ENCODE data around the gene B9D1.

B9D1 gene

GRCh38 chr17:19372866-19373504, 10.5 kb upstream of the B9D1 start:
- peak; percentile 11 to 56 for DNase-seq

DNA sequence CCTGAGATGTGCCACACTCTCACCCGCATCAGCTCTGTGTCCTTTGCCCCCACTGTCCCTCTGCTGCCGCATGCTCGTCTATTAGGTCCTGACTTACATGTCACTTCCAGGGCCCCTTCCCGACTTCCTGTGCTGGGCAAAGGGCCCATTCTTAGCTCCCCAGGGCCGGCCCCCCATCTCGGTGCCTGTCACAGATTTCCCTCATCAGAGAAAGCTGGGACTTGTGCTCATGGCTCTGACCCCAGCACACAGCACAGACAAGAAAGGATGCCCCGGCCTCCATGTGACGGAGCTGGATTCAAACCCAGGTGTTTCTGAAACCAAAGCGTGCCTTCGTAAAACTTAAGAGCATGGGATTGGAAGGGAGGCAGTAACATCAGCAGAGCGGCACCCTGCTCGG, 9.9 kb upstream of the B9D1 start:
- DNase-seq, result no peak

DNA sequence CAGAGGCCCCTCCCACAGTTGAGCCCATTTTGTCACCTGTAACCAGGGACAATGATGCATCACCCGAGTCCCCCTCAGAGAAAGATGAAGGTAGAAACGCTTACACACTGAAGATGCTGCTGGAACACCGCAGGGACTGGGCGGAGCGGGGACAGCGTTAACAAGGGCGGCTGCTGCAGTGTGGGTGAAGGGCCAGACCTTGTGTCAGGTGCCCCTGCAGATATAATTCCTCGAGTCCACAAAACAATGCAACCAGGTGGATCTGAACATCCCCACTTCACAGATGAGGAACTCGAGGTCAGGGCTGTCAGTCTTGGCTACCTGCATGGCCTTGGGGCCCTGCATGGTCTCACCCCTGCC, 9.5 kb upstream of the B9D1 start:
- DNase-seq, result no peak

DNA sequence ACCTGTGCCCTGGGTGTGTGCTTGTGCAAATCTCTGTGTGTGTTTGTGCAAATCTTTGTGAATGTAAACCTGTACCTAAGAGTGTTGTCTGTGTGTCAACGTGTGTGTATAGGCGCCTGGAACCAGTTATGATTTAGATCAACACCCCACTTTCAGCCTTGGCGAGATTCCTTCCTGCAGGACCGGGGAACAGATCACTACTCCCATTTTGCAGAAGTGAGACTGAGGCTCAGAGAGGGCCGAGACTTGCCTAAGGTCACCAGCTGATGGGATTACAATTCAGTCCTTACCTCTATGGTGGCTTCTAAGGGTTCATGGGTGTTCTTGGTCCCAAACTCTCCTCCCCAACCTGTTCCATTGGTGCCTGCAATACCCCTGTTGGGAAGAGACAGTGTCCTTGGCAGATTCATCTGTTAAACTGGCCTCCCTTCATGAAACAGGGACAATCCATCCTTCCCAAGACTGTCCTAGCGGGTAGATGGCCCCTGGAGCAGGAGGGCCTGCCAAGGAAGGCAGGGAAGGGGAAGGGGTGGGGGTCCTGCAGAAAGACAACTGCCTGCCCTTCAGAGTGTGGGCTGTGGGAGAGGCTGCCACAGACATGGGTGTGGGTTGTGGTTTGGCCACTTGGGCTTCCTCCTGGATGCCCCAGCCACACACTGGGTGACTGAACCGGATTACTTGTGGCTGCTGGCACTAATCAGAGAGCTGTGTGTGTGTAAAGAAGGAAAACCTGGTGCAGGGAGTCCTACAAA, 8.9 kb upstream of the B9D1 start:
- DNase-seq, result peak; percentile 16 to 25

DNA sequence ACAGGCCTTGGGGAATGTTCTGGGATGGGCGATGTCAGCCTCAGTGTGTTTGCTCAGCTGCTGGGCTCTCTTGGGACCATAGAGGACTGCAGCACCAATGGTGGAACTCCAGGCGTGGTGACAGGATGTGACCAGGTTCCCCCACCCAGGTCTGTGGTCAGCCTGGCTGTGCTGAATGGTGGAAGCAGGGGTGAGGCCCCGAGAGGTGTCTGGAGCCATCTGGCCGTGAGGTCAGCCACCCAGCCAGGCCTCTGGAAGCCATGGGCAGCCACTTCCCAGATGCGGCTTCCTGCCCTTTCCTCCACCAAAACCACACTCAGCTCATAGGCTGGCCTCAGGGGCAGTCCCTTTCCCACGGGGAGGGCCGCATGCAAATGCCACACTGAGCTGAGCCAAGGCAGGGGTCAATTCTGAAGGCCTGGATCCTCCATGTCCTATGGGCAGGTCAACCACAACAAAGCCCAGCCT, 8.0 kb upstream of the B9D1 start:
- peak; percentile 28 to 36 for DNase-seq

- no peak for DNase-seq
These were observed 7.4 kb upstream of the B9D1 start for GRCh38 chr17:19369846-19370492.

DNA sequence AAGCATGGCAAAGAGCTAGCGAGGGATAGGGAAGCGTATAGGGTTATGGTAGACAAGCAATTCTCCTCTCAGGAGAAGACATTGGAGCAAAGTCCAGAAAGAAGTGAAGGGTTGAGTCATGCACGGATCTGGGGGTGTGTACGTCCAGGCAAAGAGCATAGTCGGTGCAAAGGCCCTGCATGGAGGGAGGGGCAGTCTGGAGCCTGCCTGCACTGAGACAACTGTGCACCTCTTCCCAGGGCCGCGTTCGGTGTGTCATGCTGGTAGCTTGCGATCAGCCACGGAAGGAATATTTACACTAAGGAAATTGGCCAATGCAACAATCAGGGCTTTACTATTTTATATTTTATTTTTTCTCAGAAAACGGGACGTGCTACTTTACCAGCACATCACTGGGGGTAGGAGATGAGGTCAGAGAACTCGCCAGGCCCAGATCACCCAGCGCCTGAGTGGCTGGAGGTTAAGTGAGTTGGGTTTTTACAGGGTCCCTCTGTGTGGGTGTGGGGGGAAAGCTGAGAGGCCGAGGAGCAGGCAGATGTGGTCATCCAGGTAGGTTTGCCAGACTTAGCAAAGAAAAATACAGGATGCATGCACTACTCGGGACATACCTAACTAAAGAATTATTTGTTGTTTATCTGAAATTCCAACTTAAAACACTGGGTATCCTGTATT, 6.7 kb upstream of the B9D1 start:
- no peak for DNase-seq

DNA sequence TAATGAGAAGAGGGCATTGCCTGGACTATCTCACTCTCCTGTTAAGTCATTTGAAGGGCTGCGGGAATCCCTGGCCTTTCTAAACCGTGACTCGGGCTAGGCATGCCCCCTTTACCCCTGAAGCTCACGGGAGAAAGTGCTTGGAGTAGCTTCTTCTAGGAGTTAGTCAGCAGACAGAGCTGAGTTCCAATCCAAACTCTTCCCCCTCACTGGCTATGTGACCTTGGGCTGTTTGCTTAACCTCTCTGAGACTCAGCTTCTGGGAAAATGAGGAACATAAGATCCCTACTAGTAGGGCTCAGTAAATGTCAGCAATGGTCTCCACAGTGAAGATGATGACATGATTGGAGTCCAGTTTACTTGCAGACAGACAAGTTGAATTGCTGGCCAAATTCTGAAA, 5.7 kb upstream of the B9D1 start:
- no peak for DNase-seq

DNA sequence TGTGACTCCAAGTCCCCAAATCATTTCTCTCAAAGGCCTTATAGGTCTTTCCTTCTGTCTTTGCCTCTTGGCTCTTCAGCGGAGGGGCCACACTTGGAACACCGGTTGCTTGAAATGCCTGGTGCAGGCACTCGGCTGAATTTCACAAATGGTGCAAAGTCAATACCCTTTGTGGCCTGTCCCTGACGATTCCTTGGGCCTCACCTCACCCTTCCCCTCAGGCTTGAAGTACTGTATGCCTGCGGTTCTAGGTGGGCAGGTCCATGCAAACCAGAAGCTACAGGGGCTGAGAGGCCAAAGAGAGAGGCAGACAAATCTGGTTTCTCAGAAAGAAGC, 4.1 kb upstream of the B9D1 start:
- DNase-seq, result no peak

DNA sequence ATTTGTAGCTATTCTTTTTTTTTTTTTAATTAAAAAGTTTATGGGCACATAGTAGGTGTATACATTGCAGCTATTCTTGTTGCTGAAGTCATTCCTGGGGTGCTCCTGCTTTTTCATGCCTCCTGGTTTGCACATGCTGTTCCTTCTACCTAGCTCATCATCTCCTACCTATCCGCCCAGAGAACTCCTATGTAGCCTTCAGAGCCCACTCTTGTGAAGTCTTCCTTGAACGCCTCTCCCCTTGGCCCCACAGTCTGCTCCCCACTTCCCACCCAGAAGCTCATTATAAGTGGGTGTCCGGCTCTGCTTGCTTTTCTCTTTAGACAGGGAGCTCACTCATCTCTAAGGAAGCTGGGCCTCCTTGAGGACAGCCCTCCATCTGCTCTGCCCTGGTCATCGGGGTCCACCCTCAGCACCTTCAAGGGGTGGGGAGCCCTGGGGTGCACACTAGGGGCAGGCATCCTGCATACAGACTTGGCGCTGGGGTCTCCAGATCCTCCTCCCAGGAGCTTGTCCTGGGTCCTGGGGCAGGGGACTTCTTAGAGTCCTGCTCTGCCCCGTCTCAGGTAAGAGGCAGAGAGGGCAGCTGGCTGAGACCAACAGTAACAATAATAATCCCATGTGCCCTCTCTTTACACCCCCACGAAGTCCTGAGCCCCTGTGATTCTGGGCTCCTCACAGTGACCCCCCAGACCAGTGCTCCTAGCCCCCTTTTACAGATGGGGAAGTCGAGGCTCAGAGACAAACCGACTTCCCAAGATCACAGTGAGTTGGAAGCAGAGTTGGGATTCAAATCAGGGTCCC, 3.5 kb upstream of the B9D1 start:
- DNase-seq, result no peak

- DNase-seq, result no peak
These were observed 2.9 kb upstream of the B9D1 start for GRCh38 chr17:19365499-19365817.

DNA sequence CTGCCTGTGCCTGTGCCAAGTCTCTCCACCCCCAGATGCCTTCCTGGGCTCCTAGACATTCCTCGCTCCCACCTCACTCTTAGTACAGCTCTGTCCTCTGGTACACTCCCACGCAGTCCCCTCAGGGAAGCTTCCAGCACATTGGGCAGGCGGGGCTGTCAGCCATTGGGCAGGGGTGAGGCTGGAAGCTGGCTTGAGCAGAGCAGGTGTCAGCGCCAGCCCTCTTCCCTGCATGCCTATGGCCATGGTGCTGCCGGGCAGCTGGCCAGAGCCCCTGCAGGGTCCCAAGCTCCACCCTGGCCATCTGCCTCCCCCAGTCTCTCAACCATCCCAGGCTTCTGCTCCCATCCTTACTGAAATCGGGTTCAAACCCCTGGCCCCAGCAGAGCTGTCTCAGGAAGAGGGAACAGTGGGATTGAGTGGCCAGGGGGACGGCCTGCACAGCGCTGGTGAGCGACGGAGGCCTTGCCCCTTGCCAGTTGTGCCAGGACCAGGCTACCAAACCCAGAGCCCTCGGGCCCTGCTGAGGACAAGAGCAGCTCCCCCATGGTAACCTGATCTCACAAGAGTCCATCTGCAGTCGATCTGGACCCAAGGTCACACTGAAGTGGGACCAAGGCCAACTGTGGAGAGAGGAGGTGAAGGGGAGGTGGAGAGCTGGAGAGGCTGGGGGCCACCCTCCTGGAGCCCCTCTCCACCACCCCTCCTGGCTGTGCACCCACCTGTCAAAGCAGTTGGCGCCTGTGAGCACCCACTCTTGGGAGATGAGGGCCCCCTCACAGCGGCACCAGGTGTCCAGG, 2.4 kb upstream of the B9D1 start:
- no peak for DNase-seq

DNA sequence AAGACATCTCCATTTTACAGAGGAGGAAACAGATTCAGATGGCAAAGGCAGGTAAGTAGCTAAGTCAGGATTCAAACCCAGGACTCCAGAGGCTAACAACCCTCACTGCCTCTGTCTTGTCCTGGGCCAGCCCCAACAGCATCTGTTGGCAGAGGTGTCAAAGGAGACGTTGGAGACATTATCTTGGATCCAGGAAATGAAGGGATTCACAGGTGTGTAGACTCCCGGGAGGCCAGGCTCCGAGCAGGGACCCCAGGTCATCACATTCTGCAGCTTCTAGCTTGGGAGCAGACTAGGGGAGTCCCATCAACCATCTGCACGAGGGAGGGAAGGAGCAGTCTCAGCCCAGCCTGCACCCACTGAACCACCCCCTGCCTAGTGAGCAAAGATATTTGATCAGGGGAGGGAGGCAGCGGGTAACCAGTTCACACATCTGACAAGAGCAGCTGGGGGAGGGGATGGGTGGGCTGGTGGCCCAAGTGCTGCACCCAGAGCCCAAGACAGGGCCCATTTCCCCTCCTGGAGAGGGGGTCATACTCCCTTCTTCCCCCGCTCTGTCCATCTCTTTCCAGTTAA, 1.0 kb upstream of the B9D1 start:
- no peak for DNase-seq

DNA sequence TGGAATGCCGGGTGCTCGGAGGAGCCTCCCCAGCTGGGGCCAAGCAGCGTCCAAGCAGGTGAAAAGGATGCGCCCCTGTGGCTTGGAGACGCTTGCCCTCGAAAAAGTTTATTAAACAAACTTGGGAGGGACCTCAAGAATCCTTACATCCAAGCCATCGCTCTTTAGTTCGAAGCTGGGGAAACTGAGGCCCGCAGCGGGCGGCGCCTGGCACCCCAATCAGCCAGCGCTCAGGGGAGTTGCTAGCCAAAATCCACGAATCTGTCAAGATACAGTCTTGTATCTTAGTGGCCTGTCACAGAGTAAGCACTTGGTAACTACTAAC, 553 bp upstream of the B9D1 start:
- DNase-seq, result no peak

DNA sequence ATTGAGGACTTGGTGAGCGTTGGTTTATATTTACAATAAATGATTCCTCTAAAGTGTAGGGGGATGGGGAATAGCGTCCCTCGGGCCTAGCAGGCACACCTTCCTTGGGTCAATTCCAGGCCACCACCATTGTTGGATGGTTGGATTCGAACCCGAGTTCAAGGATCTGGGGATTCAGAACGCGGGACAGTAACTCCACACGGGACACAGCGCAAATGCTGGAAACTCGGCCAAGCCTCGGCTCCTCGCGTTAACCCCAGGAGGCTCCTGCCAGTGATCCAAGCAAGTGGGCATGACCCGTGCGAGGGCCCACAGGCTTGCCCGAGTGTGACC, 613 bp downstream of the B9D1 start:
- no peak for DNase-seq

- no peak for DNase-seq
These were observed 1.2 kb downstream of the B9D1 start for GRCh38 chr17:19361326-19361725.

GRCh38 chr17:19360772-19361171, 1.8 kb downstream of the B9D1 start:
- DNase-seq, result no peak

- no peak for DNase-seq
These were observed 2.7 kb downstream of the B9D1 start for GRCh38 chr17:19359856-19360255.

- no peak for DNase-seq
These were observed 3.4 kb downstream of the B9D1 start for GRCh38 chr17:19359151-19359550.

- no peak for DNase-seq
These were observed 4.8 kb downstream of the B9D1 start for GRCh38 chr17:19357761-19358160.

GRCh38 chr17:19357351-19357750, 5.2 kb downstream of the B9D1 start:
- no peak for DNase-seq

GRCh38 chr17:19354748-19355147, 7.8 kb downstream of the B9D1 start:
- DNase-seq, result no peak
